ENCODE measurements around the gene AKAP8L. TPM values are rescaled to one million over a fixed set of nuclear protein-coding genes. Genes with fewer than 3 reads are reported as not detected.
"Not testable (repeated sequence)": the region's sequence is repeated elsewhere in the genome, so short reads cannot be mapped to it uniquely, and the experiment has no call there.

Gene AKAP8L
- total RNA-seq, 4 donors from 2014 or later, result 112 to 329 (median 172) TPM

DNA sequence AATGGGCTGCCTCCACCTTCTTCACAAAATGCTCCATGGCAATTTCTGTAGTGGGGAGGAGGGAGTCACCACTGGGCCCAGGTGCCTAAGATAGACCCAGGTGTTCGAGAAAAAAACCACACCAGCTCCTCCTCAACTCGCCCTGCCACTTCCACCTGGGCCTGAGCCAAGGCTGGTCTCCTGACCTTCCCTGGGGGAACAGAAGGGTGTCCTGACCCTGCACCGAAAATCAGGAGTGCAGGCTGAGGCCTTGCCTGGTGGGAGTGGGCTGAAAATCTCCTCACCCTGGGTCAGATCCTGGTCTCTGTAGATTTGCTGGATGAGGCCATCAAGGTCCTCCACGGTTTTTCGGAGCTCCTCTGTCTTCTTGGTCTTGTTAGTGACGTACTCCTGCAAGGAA, 21.6 kb downstream of the AKAP8L start:
- peaks cover 0 to 62% (median 26%) of the 10 kb centered on the region in 4 donors for H3K36me3 ChIP-seq
- no peak for TF ChIP-seq EP300 (IDR thresholded peaks at IDR 0.05; ENCODE audit: low read depth)
- no peak for TF ChIP-seq POLR2AphosphoS5 (IDR thresholded peaks at IDR 0.05)
- WGBS, 2 donors (ENCODE audit: low coverage in 1 of 2), result 94% methylated on average over 6 of the region's 6 CpGs; no CpG with 5 or more reads in 1 of the 2 donors
- intact Hi-C loops (cut with DNase I; ENCODE audit: low total_unique reads), result no loop called here
- no peaks in the 10 kb centered on the region for H3K9me3 ChIP-seq
- no peaks in the 10 kb centered on the region for H3K27me3 ChIP-seq
- H3K27ac ChIP-seq, result no peak overlapping the region
- DNase-seq, result no peak
- H3K4me3 ChIP-seq, result no peak overlapping the region
- H3K4me1 ChIP-seq, result peaks cover 0 to 6% (median 0%) of the 10 kb centered on the region in 4 donors
- in situ Hi-C loops (cut with MboI; ENCODE audit: low pct_ligation_motif_present in 1 of 4, low pct_unique_long_range_greater_than_20kb in 1 of 4, low sequenced_read_pairs in 3 of 4), result no loop called here

DNA sequence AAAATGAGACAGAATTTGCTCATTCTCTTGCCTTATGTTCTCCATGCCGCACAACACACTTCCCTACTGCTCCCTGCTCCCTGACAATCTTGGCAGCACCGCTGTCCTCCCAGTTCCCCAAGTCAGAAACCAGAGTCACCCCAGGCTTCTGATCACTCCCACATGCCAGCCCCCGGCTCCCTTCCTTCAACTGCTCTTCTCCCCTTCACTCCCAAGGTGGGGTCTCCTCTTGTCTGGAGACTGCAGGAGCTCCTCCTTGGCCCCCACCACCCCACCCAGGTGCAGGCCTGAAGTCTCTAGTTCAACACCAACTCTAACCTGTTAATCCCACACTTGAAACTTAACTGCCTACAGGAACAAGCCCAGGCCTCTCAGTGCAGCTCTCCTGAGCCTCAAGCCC, 22.4 kb downstream of the AKAP8L start:
- in situ Hi-C loops (cut with MboI; ENCODE audit: low pct_ligation_motif_present in 1 of 4, low pct_unique_long_range_greater_than_20kb in 1 of 4, low sequenced_read_pairs in 3 of 4), result no loop called here
- H3K27me3 ChIP-seq, result no peaks in the 10 kb centered on the region
- WGBS, 2 donors (ENCODE audit: low coverage in 1 of 2), result 98 to 100% methylated on average over 2 to 3 of the region's 3 CpGs
- TF ChIP-seq POLR2A (IDR thresholded peaks at IDR 0.05) (no peak), POLR2AphosphoS5 (IDR thresholded peaks at IDR 0.05) (no peak), EP300 (IDR thresholded peaks at IDR 0.05; ENCODE audit: low read depth) (no peak)
- TF ChIP-seq, protein P1, sequence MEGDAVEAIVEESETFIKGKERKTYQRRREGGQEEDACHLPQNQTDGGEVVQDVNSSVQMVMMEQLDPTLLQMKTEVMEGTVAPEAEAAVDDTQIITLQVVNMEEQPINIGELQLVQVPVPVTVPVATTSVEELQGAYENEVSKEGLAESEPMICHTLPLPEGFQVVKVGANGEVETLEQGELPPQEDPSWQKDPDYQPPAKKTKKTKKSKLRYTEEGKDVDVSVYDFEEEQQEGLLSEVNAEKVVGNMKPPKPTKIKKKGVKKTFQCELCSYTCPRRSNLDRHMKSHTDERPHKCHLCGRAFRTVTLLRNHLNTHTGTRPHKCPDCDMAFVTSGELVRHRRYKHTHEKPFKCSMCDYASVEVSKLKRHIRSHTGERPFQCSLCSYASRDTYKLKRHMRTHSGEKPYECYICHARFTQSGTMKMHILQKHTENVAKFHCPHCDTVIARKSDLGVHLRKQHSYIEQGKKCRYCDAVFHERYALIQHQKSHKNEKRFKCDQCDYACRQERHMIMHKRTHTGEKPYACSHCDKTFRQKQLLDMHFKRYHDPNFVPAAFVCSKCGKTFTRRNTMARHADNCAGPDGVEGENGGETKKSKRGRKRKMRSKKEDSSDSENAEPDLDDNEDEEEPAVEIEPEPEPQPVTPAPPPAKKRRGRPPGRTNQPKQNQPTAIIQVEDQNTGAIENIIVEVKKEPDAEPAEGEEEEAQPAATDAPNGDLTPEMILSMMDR (IDR thresholded peaks at IDR 0.05), result no peak
- no peaks in the 10 kb centered on the region for H3K9me3 ChIP-seq
- H3K4me1 ChIP-seq, result no peaks in the 10 kb centered on the region
- H3K27ac ChIP-seq, result no peak overlapping the region
- intact Hi-C loops (cut with DNase I; ENCODE audit: low total_unique reads), result no loop called here
- H3K4me3 ChIP-seq, result no peak overlapping the region
- no peak for DNase-seq
- peaks cover 0 to 69% (median 29%) of the 10 kb centered on the region in 4 donors for H3K36me3 ChIP-seq

DNA sequence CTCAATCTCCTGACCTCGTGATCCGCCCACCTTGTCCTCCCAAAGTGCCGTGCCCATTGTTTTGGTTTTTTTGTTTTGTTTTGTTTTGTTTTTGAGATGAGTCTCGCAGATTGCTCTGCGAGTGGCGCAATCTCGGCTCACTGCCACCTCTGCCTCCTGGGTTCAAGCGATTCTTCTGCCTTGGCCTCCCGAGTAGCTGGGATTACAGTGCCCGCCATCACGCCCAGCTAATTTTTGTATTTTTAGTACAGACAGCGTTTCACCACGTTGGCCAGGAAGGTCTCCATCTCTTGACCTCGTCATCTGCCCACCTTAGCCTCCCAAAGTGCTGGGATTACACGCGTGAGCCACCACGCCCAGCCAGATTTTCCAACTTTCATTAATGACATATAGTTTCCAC, 23.5 kb downstream of the AKAP8L start:
- in situ Hi-C loops (cut with MboI; ENCODE audit: low pct_ligation_motif_present in 1 of 4, low pct_unique_long_range_greater_than_20kb in 1 of 4, low sequenced_read_pairs in 3 of 4); intact Hi-C loops (cut with DNase I; ENCODE audit: low total_unique reads); H3K9me3 ChIP-seq; DNase-seq; H3K4me1 ChIP-seq; H3K4me3 ChIP-seq; H3K27me3 ChIP-seq; H3K27ac ChIP-seq: not testable (repeated sequence)
- peaks cover 0 to 59% (median 25%) of the 10 kb centered on the region in 4 donors for H3K36me3 ChIP-seq
- 93 to 94% methylated on average over 12 to 17 of the region's 17 CpGs for whole genome bisulfite sequencing, 2 donors (ENCODE audit: low coverage in 1 of 2)

DNA sequence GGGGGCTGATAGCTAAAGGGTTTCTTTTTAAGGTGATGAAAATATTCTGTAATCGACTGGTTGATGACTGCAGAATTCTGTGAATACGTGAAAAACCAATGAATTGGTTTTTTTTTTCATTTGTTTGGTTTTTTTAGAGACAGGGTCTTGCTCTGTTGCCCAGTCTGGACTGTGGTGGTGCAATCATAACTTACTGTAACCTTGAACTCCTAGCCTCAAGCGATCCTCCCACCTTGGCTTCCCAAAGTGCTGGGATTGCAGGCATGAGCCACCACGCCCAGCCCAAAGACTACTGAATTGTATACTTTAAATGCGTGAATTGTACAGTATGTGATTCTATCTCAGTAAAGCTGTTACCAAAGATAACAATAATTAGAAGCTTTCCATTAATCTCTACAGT, 24.4 kb downstream of the AKAP8L start:
- in situ Hi-C loops (cut with MboI; ENCODE audit: low pct_ligation_motif_present in 1 of 4, low pct_unique_long_range_greater_than_20kb in 1 of 4, low sequenced_read_pairs in 3 of 4) (no loop called here), intact Hi-C loops (cut with DNase I; ENCODE audit: low total_unique reads) (no loop called here)
- 90 to 100% methylated on average over 3 to 5 of the region's 5 CpGs for WGBS, 2 donors (ENCODE audit: low coverage in 1 of 2)
- H3K4me3 ChIP-seq, result no peak overlapping the region
- H3K36me3 ChIP-seq, result peaks cover 0 to 55% (median 21%) of the 10 kb centered on the region in 4 donors
- no peaks in the 10 kb centered on the region for H3K9me3 ChIP-seq
- H3K27ac ChIP-seq, result no peak overlapping the region
- no peaks in the 10 kb centered on the region for H3K27me3 ChIP-seq
- TF ChIP-seq, protein P1 (IDR thresholded peaks at IDR 0.05), result no peak
- TF ChIP-seq POLR2A (IDR thresholded peaks at IDR 0.05) (no peak), POLR2AphosphoS5 (IDR thresholded peaks at IDR 0.05) (no peak), EP300 (IDR thresholded peaks at IDR 0.05; ENCODE audit: low read depth) (no peak)
- DNase-seq, result no peak
- peaks cover 0 to 5% (median 0%) of the 10 kb centered on the region in 4 donors for H3K4me1 ChIP-seq

DNA sequence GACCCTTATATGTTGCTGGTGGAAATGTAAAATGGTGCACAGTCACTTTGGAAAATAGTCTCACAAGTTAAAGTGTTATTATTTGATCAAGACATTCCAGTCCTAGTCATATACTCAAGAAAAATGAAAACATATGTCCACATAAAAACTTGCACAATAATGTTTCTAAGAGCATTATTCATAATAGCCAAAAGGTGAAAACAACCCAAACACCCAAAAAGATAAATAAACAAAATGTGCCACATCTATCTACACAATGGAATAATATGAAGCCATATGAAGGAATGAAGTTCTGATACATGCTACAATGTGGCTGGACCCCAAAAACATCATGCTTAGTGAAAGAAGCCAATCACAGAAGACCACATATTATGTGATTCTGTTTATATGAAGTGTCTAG, 24.8 kb downstream of the AKAP8L start:
- intact Hi-C loops (cut with DNase I; ENCODE audit: low total_unique reads), result no loop called here
- H3K27me3 ChIP-seq, result no peaks in the 10 kb centered on the region
- TF ChIP-seq POLR2A (IDR thresholded peaks at IDR 0.05) (no peak), EP300 (IDR thresholded peaks at IDR 0.05; ENCODE audit: low read depth) (no peak), POLR2AphosphoS5 (IDR thresholded peaks at IDR 0.05) (no peak)
- TF ChIP-seq, protein P1 (IDR thresholded peaks at IDR 0.05), result no peak
- in situ Hi-C loops (cut with MboI; ENCODE audit: low pct_ligation_motif_present in 1 of 4, low pct_unique_long_range_greater_than_20kb in 1 of 4, low sequenced_read_pairs in 3 of 4), result no loop called here
- peaks cover 0 to 5% (median 0%) of the 10 kb centered on the region in 4 donors for H3K4me1 ChIP-seq
- no peaks in the 10 kb centered on the region for H3K9me3 ChIP-seq
- no peak overlapping the region for H3K4me3 ChIP-seq
- peaks cover 0 to 50% (median 18%) of the 10 kb centered on the region in 4 donors for H3K36me3 ChIP-seq
- DNase-seq, result no peak
- H3K27ac ChIP-seq, result no peak overlapping the region

All from transverse colon (tissue), 4 donors.